Stimulated activated CD8-positive, alpha-beta memory T cell treated with anti-CD3 and anti-CD28 coated beads, Interleukin-2, amount 100 ng/mL, for 1 hour (primary cell): ENCODE results near the gene MOV10.

Source experiments
- DNase-seq, 2 donors: peaks; one replicate each; pipeline ENCODE4 v3.0.0-alpha.2; 2020; ENCODE audit warnings: low read depth in 2 of 2

The MOV10 gene

DNA sequence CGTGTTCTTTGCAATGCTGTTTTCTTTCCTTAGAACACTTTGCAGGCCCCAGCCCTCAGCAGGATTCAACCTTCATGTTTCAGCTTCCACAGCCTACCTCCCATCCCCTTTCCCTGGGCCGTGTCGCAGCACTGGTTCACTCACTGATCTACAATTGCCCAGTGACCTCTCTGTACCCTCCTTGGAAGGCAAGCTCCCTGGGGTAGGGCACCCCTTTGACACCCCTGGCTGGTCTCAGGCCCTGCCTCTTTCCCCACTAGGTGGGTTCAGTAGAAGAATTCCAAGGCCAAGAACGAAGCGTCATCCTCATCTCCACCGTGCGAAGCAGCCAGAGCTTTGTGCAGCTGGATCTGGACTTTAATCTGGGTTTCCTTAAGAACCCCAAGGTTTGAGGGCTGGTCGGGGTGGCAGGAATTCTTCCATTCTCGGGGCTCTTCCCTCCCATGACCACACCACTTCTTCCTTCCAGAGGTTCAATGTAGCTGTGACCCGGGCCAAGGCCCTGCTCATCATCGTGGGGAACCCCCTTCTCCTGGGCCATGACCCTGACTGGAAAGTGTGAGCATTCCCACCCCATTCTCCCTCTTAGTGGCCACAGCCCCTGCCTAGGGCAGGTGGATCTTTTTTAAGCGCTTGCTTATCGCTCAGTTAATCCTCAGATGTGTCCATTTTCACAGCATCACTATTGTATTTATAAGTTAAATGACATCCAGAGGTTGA, 25.1 kb downstream of the MOV10 start:
- DNase-seq: no peak

DNA sequence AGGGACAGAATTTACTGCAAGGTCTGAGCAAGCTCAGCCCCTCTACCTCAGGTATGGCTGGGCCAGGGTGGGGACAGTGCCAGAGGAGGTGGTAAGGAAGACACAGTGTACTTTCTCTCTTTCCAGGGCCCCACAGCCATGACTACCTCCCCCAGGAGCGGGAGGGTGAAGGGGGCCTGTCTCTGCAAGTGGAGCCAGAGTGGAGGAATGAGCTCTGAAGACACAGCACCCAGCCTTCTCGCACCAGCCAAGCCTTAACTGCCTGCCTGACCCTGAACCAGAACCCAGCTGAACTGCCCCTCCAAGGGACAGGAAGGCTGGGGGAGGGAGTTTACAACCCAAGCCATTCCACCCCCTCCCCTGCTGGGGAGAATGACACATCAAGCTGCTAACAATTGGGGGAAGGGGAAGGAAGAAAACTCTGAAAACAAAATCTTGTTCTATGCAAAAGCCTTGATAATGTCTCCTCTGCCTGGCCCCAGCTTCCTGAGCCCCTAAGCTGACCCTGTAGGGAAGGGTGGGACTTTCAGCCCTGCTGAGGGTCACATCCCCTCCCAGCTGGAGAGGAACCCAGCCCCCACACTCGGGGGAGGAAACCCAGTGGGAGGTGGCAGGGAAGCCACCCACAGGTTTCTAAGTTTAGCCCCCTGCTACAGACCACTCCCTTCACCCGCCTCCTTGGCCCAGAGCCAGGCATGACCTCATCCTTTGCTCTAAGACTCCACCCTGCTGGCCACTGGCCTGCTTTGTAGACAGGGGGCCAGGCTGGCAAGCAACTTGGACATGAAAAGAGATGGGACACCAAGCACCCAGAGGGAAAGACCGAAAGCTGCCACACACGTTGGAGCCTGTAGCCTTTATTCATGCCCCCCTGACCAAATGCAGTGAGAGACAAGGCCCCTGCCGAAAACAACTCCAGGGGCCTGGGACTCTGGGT, 26.1 kb downstream of the MOV10 start:
- DNase-seq: peak; percentile 50 to 53

DNA sequence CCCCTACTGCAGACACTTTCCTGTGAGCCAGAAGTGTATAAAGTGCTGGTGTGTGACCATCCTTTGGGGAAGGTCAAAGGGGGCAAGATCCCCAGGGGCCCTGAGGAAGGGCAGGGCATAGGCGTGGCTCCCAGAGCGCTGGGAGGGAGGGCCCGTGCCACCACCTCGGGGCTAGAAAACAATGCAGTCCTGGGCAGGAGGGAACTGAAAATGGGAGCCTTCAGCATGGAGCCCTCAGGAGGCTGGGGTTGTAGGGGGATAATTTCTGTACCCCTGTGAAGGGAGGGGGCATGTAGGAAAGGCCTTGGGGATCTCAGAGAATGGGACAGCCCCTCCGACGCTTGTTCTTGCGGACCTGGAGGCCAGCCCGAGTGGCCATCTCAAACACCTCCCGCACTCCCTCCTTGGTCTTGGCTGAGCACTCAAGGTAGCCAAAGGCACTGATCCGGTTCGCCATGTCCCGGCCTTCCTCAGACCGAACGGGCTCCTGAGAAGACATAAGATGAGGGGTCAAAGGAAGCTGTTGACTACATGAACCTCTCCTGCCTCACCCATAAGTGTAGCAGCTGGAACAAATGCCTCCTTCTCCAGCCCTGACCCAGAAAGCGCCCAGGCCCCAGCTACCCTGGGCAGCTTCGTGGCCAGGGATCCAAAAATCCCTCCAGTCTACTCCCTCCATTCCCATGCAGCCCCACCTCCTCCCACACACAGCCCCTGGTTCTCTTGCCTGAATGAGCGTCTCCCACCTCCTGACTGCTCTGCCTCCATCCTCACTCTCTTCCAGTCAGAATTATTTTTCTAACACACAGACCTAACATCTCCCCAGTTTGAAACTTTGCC, 27.0 kb downstream of the MOV10 start:
- DNase-seq: no peak

DNA sequence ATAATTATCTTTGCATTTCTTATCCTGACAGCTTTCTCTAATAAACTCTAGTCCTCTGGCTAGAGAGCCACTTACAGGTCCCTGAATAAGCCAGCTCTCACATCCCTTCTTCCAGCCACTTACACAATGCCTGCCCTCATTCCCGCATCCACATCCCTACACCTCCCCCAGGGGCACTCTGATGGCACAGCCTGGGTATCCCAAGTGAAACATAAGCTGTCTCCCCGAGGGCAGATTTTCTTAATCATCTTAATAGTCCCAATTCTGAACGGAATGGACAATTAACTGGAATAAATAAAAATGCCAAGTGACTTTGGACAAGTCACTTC, 27.6 kb downstream of the MOV10 start:
- DNase-seq: no peak

DNA sequence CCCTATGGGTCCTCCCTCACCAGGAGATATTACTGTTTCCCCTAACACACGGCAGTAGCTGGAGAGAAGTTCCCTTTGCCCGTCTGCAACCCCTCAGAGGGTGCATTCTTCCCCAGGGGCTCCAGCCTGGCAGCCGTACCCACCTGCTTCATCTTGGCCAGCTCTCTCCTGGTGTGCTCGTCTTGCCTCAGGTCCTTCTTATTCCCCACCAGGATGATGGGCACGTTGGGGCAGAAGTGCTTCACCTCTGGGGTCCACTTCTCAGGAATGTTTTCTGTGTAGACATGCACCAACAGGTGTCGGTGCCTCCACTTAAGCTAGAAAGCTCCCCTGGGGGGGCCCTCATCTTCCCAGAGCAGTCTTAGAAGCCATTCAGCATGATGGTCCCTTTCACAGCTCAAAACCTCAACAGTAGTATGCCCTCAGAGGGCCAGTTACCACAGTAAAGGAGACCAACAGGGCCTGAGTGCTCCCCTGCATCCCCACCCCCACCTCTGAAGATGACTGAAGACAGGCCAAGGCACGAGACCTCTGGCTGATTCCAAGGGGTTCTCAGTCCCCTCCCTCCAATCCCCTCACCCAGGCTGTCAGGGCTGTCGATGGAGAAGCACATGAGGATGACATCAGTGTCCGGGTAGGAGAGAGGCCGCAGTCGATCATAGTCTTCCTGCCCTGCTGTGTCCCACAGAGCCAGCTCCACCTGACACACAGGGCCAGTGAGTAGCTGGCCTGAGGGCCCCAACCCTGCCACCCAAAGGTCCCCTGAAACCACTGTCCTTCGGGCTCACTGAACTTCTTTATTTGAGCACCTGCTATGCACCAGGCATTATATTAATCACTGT, 28.2 kb downstream of the MOV10 start:
- no peak for DNase-seq

DNA sequence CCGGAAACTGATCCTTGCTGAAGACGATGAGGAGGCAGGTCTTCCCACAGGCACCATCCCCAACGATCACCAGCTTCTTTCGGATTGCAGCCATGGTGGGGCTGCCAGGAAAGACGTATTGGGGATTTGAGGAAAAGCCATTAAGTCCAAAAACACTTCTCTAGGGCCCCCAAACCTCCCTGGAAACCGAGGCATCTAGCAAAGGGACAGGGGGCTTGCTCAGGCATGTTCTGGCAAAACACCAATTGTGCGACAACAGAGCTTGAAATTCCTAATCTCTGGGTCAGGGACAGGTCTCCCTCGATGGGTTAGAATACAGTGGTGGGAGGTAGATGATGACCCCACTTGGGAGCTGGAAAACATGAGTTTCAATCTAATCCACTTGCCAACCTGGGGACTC, 29.2 kb downstream of the MOV10 start:
- no peak for DNase-seq

DNA sequence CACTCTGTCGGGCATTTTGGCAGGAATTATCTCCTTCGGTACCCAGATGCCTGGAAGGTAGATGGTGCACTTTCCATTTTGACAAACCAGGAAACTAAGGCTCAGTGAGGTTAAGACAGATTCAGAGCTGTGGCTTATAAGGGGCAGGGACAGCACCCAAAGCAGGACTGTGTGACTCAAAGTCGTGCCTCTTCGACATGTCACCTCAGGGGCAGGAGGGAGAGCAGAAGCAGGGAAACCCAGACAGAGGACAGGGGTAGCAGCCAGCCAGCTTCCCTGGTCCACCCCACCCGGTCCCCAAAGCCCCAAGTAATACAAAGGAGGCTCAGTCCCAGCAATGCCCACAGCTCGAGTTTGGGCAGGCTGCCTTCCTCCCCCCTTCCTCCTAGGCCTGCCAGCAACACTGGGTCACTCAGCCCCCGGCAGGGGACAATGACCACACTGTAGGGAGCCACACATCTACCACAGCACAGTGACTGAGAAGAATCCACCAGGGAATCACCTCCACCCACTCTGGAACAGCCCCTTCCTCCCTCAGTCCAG, 30.0 kb downstream of the MOV10 start:
- no peak for DNase-seq

DNA sequence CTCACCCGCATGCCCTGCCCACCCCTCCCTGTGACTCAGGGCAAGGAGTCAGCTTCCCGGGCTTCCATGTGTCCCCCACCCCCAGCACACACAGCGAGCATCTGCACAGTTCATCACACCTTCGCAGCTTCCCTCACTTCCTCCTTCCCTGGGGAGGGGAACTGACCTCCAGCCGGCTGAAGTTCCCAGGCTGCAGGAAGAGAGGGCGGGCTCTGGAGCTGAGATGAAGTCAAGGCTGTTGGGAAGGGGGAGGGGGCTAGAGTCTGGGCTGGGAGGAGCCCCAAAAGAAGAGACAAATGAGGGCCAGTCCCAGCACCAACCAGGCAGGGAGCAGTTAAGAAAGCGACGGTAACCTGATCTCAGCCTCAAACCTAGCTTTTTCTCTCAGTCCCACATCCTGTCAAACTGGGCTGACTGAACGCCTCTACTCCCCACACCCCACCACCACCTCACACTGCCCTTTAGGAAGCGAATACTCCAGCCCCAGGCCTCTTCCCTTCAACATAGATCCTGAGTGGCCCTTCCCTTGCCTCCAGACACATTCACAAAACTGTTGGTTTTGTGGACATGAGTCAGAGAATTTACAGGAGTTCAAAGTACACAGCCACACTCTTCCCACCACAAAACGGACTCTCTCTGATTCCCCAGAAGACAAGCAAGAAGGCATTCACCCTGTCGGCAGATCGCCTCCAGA, 30.6 kb downstream of the MOV10 start:
- no peak for DNase-seq

DNA sequence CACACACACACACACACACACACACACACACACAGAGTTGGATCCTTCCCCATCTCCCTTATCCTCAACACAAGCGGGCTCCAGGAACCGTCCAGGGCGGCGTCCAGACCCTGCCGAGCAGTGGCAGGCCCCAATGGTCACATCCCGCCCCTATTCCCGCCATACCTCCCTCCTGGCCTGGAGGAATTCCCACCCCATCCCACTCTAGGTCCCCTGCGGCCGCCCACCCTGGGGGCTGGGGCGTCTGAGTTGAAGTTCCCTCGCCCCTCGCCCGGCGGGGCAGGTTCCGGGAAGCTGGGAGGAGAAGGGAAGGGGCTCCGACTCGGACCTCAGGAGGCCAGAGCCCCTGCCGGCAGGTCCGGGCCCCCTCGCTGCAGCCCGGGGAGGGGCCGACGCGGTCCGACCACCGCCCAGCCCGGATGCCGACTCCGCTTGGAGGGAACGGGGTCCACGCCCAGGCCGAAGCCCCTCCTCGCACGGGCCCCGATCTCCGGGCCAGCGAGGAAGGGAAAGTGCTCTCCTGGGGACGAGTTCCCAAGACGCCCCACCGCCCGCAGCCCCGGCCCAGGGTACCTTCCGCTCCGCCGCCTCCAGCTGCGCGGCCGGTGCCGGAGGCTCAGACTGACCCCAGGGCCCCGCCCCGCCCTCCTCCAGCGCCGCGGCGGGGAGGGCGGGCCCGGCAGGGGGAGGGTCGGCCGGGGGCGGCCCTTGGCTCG, 32.2 kb downstream of the MOV10 start, which contains the start of gene RHOC:
Gene RHOC, minus strand, starts transcription at position 623 of the 716 bp plus-strand sequence. CDS start 3,328 bp downstream, outside the sequence.
- DNase-seq: no peak

DNA sequence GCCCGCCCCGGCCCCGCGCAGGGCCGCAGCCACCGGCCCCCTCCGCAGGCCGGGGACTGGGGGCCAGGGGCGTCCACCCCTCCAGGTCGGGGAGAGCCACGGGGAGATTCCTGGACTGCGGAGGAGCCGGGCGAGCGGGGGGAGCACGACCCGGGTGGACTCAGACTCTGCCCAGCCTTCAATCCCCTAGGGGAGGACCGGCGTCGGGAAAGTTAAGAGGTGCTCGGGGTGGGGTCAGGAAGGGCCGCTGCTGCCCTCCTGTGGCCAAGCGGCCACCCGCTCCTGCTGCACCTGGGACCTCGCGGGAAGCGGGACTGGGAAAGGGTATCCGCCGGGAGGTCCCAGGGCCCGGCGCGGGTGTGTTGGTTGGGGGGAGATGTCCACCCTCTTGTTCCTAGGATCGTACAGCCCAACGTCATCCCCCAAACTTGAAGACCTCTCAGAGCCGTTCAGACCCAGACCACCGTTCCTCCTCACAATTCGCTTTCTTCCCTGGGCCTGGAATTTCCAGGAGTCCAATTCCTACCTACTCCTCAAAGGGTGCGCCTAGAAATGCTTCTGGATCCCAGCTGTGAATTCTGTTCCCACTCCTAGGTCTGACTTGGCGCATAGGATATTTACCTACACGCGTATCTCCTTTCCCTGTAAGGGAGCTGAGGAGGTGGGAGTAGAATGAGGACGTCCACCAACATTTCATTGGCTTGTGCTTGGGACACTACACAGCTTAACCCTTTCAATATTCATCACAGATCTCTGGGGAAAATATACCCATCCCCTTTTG, 33.0 kb downstream of the MOV10 start:
- peak; percentile 30 to 46 for DNase-seq

DNA sequence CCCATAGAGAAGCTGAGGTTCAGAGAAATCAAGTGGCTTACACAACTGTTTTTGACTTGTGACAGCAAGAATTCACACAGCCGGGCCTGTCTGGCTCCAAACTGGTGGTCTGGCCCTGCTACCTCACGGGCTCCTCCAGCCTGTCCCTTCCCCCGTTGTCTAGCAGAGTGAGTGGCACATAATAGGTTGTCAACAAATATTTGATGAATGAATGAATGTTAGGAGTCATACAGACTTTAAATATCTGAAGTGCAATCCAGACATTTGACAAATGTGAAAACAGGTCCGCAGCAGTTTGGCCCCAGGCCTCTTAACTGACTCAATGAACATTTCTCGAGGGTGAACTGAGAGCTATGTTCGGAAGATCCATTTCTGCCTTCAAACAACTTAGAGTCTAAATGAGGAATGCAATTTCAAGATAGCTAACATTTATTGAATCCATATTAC, 33.6 kb downstream of the MOV10 start:
- no peak for DNase-seq

DNA sequence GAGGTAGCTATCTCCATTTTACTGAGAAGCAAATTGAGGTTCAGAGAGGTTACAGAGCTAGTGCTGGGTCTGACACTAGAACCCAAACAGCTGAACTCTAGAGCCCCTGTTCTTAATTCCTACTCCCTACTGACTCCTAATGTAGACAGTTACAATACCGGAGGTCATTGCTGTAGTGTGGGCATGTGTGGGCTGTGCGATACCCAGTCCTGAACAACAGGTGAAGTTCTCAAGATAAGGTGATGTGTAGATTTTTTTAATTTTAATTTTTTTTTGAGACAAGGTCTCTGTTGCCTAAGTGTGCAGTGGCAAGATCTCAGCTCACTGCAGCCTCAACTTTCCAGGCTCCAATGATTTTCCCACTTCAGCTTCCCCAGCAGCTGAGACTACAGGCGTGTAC, 34.0 kb downstream of the MOV10 start:
- DNase-seq: no peak

DNA sequence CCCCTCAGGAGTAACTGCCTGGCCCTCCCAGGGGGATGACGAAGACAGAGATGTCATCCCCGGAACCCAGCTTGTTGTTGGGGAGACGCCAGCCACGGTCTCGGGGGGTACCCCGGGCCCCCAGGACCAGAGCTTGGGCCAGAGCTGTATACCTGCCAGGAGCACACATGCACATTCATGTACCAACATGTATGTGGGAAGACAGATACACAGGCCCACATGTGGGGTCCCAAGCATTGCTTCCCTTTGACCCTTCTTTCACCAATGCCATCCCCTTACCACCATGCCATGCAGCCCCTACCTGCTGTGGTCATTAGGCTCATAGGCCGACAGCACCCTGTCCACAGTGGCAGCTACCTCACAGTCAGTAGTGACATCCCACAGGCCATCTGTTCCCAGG, 35.7 kb downstream of the MOV10 start:
- no peak for DNase-seq

DNA sequence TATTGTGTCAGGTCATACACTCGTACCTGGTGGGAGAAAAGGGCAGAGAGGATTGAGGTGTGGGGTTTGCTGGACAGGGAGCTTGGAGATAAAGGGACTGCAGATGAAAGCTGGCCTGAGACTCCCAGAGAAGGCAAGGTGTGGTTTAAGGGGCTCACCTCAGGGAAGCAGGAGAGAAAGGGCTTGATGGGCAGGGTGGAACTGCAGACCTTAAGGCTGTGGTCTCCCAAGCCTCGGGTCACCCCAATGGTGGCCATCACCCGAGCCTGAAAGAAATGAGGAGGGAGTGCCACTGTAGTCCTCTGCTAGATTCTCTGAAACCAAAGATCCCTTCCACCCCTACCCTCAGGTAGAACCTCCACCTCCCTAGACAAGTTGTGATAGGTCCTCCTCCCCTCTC, 36.1 kb downstream of the MOV10 start:
- DNase-seq: no peak

DNA sequence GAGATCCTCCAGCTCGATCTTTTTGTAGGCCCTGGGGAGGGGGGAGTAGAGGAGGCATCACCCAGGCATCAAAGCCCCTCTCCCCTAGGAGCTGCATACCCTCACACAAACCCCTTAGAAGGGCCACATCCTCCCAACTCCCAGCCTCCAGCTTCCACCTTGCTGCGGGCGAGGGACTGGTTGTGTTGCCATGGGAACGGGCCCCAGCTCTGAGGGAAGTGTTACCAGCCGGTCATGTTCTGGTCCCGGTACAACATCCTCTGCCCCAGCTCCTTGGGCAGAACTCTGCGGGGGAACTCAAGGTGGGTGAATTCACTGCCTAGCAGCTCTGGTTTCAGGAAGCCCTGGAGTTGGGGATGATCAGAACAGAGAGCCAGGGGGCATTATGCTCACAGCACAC, 36.6 kb downstream of the MOV10 start:
- DNase-seq: no peak

DNA sequence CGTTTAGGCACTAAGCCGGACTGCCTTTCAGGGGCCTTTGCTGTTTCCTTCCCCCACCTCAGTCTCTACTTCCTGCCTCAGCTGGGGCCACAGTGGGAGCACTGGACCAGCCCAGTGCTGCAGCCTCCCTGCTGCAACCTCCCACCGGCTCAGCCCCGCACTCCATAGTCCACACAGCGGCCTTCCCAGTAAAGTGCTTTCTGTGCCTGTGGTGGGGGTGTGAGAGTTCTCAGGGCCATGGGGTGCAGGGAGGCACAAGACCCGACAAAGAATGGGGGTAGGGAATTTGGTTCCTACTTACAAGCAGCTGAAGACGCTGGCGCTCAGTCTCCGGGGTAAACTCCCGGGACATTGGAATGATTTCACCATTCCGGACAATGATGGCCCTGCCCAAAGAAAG, 37.2 kb downstream of the MOV10 start:
- no peak for DNase-seq

DNA sequence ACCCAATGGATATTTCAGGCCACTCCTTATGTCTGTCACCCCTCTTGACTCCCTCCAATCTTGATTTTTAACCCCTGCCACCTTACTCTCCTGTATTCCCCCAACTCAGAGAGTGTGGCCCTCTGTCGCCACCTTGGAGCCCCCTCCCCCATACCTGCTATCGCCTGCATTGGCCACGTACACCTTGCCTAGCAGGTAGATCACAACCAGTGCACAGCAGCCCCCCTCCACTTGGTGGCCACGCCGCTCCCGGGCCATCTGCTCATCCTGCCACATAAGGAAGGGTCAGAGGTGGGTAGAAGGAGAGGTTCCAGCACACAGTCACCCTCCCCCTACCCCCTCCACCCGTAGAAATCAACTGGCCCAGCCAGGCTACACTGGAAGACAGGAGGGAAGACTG, 37.7 kb downstream of the MOV10 start:
- DNase-seq: no peak

DNA sequence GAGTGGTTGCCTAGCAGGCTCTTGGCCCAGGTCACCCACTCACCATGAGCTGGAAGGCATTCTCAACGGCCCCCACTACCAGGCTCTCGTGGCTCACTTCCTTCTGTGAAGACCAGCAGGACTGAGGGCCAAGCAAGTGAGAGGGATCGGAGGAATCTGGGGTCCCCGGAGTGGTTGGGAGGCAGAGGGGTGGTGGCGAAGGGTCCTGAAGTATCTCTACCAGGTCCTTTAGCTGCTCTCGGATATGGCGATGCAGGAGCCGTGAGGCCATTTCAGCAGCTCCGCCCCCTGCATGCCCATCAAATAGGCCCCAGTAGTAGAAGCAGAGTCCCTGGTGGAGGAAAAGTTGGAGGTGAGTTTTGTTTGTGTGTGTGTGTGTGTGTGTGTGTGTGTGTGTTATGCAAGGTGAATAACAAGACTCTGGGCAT, 38.3 kb downstream of the MOV10 start:
- DNase-seq: no peak
